Lower lobe of right lung (tissue), 2 donors: Measurements from ENCODE around the gene EYA2. TPM values are rescaled to one million over a fixed set of nuclear protein-coding genes. Genes with fewer than 3 reads are reported as not detected.
A peak's percentile ranks its signal among the peaks of the same experiment; 100 is the strongest.

ENCODE experiments used
- ATAC-seq, 2 donors: fragments of 200-7000 bp; cut with Tn5 transposase; one replicate each; pipeline ENCODE4 v1.9.1; 2020 to 2022; ENCODE audit warnings: mild to moderate bottlenecking in 2 of 2, moderate library complexity in 2 of 2
- DNase-seq: peaks from one replicate; pipeline ENCODE4 v3.0.0-alpha.2; 2020
- H3K27ac ChIP-seq: fragments of 200-600 bp; one replicate; pipeline ENCODE4 v1.8.0; 2022
- H3K27me3 ChIP-seq: fragments of 200-600 bp; one replicate; pipeline ENCODE4 v1.8.0; 2022; ENCODE audit warnings: low read depth
- H3K36me3 ChIP-seq: fragments of 200-600 bp; one replicate; pipeline ENCODE4 v1.8.0; 2022; ENCODE audit warnings: mild to moderate bottlenecking
- H3K4me1 ChIP-seq: fragments of 200-600 bp; one replicate; pipeline ENCODE4 v1.8.0; 2022
- H3K4me3 ChIP-seq: fragments of 200-600 bp; one replicate; pipeline ENCODE4 v1.8.0; 2022; ENCODE audit warnings: mild to moderate bottlenecking
- H3K9me3 ChIP-seq: fragments of 200-600 bp; one replicate; pipeline ENCODE4 v1.8.0; 2022
- CTCF ChIP-seq: fragments of 200-600 bp; IDR thresholded peaks from one replicate; pipeline ENCODE4 v1.8.0; 2022; ENCODE audit warnings: antibody characterized with exemption, mild to moderate bottlenecking
- intact Hi-C: fragments of 100-400 bp; cut with DNase I; formaldehyde crosslinking; loops from one replicate; pipeline ENCODE4 v1.11.0; 2022
- total RNA-seq: library from RNA; stranded (reverse); fragmentation: NEBNext Ultra II Directional; extraction: Animal tissue kit (Norgen Biotek cat#: 25700); gene quantifications from one replicate; pipeline ENCODE4 v1.2.1, GENCODE V29; 2021
- donor health status: DM: no; HTN: yes; CAD: no; lungs with severe emphysema.

EYA2 gene
- total RNA-seq, 1 donor from 2014 or later = 3.5 TPM

- Histone ChIP-seq H3K27me3 (no peaks in the 10 kb centered on the region), H3K27ac (no peak overlapping the region), H3K4me1 (no peaks in the 10 kb centered on the region), H3K4me3 (no peak overlapping the region), H3K9me3 (peaks cover 6% of the 10 kb centered on the region), H3K36me3 (no peaks in the 10 kb centered on the region)
- TF ChIP-seq CTCF = no peak
- DNase-seq = no peak
- intact Hi-C loops = no loop called here
- no peak for ATAC-seq
Observed at GRCh38 chr20:47030271-47030810, 135.7 kb downstream of the EYA2 start.

- no peak for TF ChIP-seq CTCF
- ATAC-seq (peak; percentile 23 to 40), DNase-seq (no peak)
- intact Hi-C loops = no loop called here
- Histone ChIP-seq H3K27me3 (no peaks in the 10 kb centered on the region), H3K4me1 (no peaks in the 10 kb centered on the region), H3K4me3 (no peak overlapping the region), H3K9me3 (peaks cover 6% of the 10 kb centered on the region), H3K27ac (no peak overlapping the region), H3K36me3 (no peaks in the 10 kb centered on the region)
Observed at GRCh38 chr20:47031004-47031403, 136.4 kb downstream of the EYA2 start.

- Histone ChIP-seq H3K4me1 (no peaks in the 10 kb centered on the region), H3K4me3 (no peak overlapping the region), H3K27me3 (no peaks in the 10 kb centered on the region), H3K27ac (no peak overlapping the region), H3K9me3 (peaks cover 6% of the 10 kb centered on the region), H3K36me3 (no peaks in the 10 kb centered on the region)
- ATAC-seq (no peak), DNase-seq (no peak)
- intact Hi-C loops = no loop called here
- no peak for TF ChIP-seq CTCF
Observed at GRCh38 chr20:47031821-47032220, 137.2 kb downstream of the EYA2 start.

GRCh38 chr20:47032933-47033578 is 138.4 kb downstream of the EYA2 start:
- Histone ChIP-seq H3K27ac (no peak overlapping the region), H3K27me3 (no peaks in the 10 kb centered on the region), H3K36me3 (no peaks in the 10 kb centered on the region), H3K9me3 (peaks cover 6% of the 10 kb centered on the region), H3K4me1 (no peaks in the 10 kb centered on the region), H3K4me3 (no peak overlapping the region)
- TF ChIP-seq CTCF = no peak
- ATAC-seq (no peak), DNase-seq (no peak)
- intact Hi-C loops = no loop called here

GRCh38 chr20:47033665-47034064 is 139.0 kb downstream of the EYA2 start:
- no peaks in the 10 kb centered on the region for H3K27me3 ChIP-seq
- intact Hi-C loops = no loop called here
- H3K4me3 ChIP-seq = no peak overlapping the region
- H3K36me3 ChIP-seq = no peaks in the 10 kb centered on the region
- no peak overlapping the region for H3K27ac ChIP-seq
- H3K9me3 ChIP-seq = peaks cover 1% of the 10 kb centered on the region
- no peak for DNase-seq
- ATAC-seq = no peak
- no peaks in the 10 kb centered on the region for H3K4me1 ChIP-seq
- no peak for TF ChIP-seq CTCF
